ENCODE data around the gene RABGAP1L.

Gene RABGAP1L

GRCh38 chr1:174988986-174989385 is 829.7 kb downstream of the RABGAP1L start:
- no peak overlapping the region for H3K4me3 ChIP-seq (ENCODE audit: low read length)
- DNase-seq (ENCODE audit: low read depth) = no peak
- TF ChIP-seq, protein P1, sequence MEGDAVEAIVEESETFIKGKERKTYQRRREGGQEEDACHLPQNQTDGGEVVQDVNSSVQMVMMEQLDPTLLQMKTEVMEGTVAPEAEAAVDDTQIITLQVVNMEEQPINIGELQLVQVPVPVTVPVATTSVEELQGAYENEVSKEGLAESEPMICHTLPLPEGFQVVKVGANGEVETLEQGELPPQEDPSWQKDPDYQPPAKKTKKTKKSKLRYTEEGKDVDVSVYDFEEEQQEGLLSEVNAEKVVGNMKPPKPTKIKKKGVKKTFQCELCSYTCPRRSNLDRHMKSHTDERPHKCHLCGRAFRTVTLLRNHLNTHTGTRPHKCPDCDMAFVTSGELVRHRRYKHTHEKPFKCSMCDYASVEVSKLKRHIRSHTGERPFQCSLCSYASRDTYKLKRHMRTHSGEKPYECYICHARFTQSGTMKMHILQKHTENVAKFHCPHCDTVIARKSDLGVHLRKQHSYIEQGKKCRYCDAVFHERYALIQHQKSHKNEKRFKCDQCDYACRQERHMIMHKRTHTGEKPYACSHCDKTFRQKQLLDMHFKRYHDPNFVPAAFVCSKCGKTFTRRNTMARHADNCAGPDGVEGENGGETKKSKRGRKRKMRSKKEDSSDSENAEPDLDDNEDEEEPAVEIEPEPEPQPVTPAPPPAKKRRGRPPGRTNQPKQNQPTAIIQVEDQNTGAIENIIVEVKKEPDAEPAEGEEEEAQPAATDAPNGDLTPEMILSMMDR (conservative IDR thresholded peaks at IDR 0.05; ENCODE audit: low read depth, low read length) = no peak

DNA sequence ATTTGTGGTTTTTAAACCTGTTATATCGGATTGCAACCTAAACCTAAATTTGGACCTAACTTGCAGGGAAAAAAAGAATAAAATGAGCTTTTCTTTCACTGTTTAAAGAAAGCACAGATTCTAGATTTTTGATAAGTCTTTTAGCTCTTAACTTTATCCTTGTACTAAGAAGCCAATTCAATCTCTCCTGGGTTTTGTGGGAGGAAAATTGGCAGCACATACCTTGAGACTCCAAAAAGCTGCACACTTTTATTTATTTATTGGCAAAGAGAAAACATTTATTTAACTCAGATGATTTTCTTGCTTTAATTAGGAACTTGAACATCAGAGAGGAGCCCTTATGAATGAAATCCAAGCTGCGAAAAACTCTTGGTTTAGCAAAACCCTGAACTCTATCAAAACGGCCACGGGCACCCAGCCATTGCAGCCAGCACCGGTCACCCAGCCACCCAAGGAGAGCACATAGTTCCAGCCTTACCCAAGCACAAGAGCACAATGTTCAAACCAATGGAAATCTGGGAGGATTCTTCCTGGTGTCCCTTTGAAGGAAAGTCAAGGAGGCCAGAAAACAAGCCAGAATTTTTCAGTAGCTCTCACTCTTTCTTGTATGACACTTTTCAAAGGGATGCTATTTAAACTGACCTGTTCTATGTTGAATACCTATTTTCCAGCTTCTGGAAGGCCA is 830.4 kb downstream of the RABGAP1L start:
- DNase-seq (ENCODE audit: low read depth) = no peak
- H3K4me3 ChIP-seq (ENCODE audit: low read length) = no peak overlapping the region
- TF ChIP-seq, protein P1 (conservative IDR thresholded peaks at IDR 0.05; ENCODE audit: low read depth, low read length) = no peak

- DNase-seq (ENCODE audit: low read depth) = no peak
- TF ChIP-seq, protein P1 (conservative IDR thresholded peaks at IDR 0.05; ENCODE audit: low read depth, low read length) = no peak
- peak overlapping the region; percentile 22 for H3K4me3 ChIP-seq (ENCODE audit: low read length)
Observed at GRCh38 chr1:174990382-174990999, 831.2 kb downstream of the RABGAP1L start.

DNA sequence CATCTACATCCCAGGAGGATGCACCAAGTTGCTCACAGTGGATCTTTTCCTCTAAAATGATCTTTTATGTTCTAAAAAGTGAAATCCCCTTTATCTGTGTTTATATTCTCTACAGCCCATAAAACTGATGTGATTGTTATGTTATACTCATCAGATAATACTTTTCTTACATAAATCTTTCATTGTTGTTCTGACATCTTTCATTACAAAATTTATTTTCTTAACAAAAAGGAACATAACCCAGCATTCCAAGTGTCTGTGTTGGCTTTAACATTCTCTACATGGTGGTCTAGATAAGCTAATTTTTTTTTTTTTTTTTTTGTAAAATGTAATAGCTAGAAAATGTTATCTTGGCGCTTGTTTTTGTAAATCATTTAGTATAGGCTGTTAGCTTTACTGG is 832.2 kb downstream of the RABGAP1L start:
- no peak overlapping the region for H3K4me3 ChIP-seq (ENCODE audit: low read length)
- DNase-seq (ENCODE audit: low read depth) = no peak
- TF ChIP-seq, protein P1 (conservative IDR thresholded peaks at IDR 0.05; ENCODE audit: low read depth, low read length) = no peak

GRCh38 chr1:174995121-174995520 is 835.8 kb downstream of the RABGAP1L start:
- DNase-seq (ENCODE audit: low read depth) = no peak
- TF ChIP-seq, protein P1 (conservative IDR thresholded peaks at IDR 0.05; ENCODE audit: low read depth, low read length) = no peak
- H3K4me3 ChIP-seq (ENCODE audit: low read length) = no peak overlapping the region

GRCh38 chr1:174995916-174996315 is 836.6 kb downstream of the RABGAP1L start:
- no peak overlapping the region for H3K4me3 ChIP-seq (ENCODE audit: low read length)
- TF ChIP-seq, protein P1 (conservative IDR thresholded peaks at IDR 0.05; ENCODE audit: low read depth, low read length) = no peak
- DNase-seq (ENCODE audit: low read depth) = no peak

DNA sequence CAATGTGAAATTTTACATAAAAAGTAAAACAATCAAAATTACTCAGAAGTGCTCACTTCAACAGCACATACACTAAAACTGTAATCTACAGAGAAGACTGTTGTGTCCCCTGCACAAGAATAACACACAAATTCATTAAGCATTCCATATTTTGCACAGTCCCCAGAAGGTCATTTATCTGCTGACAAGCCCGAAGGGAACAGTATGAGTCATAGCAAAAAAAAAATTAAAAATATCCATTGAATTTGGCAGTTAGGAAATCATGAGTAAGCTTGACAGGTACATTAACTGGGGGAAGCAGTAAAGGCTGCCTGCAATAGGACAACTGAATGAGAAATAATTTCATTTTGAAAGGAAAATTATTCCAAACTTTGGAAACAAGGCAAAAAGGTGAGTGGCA is 837.2 kb downstream of the RABGAP1L start:
- no peak for DNase-seq (ENCODE audit: low read depth)
- no peak overlapping the region for H3K4me3 ChIP-seq (ENCODE audit: low read length)
- TF ChIP-seq, protein P1 (conservative IDR thresholded peaks at IDR 0.05; ENCODE audit: low read depth, low read length) = no peak

All from retinal pigment epithelial cell (primary cell).